Hepatocyte (in vitro differentiated cells): ENCODE results near the gene SREK1IP1. TPM values are rescaled to one million over a fixed set of nuclear protein-coding genes. Genes with fewer than 3 reads are reported as not detected.
"Not testable (repeated sequence)": the region's sequence is repeated elsewhere in the genome, so short reads cannot be mapped to it uniquely, and the experiment has no call there.

ENCODE experiments used
- DNase-seq: peaks from one replicate; pipeline ENCODE4 v3.0.0-alpha.2; 2016; ENCODE audit warnings: low spot score
- H2AFZ ChIP-seq: fragments of 200-600 bp; sonication (generic); 2 replicates; pipeline ENCODE4 v1.6.0; 2016; ENCODE audit warnings: antibody characterized with exemption, mild to moderate bottlenecking
- H3K27ac ChIP-seq: fragments of 200-600 bp; sonication (generic); 2 replicates; pipeline ENCODE4 v1.5.1; 2016; ENCODE audit warnings: mild to moderate bottlenecking
- H3K27me3 ChIP-seq: fragments of 200-600 bp; sonication (generic); 2 replicates; pipeline ENCODE4 v1.6.1; 2016
- H3K36me3 ChIP-seq: fragments of 200-600 bp; sonication (generic); replicated peaks from 2 replicates; pipeline ENCODE4 v1.5.1; 2016; ENCODE audit warnings: low read depth; ENCODE audit not compliant: insufficient read depth
- H3K4me1 ChIP-seq: fragments of 200-600 bp; sonication (generic); 2 replicates; pipeline ENCODE4 v1.5.1; 2016; ENCODE audit warnings: mild to moderate bottlenecking, moderate library complexity; ENCODE audit not compliant: insufficient read depth
- H3K4me2 ChIP-seq: fragments of 200-600 bp; sonication (generic); 2 replicates; pipeline ENCODE4 v1.6.0; 2016
- H3K4me3 ChIP-seq: fragments of 200-600 bp; sonication (generic); 2 replicates; pipeline ENCODE4 v1.5.1; 2016; ENCODE audit warnings: mild to moderate bottlenecking
- H3K79me2 ChIP-seq: fragments of 200-600 bp; sonication (generic); 2 replicates; pipeline ENCODE4 v1.6.0; 2017; ENCODE audit warnings: mild to moderate bottlenecking
- H3K9me2 ChIP-seq: fragments of 200-600 bp; sonication (generic); replicated peaks from 2 replicates; pipeline ENCODE4 v1.6.0; 2017; ENCODE audit warnings: mild to moderate bottlenecking; ENCODE audit not compliant: insufficient read depth
- H3K9me3 ChIP-seq: fragments of 200-600 bp; sonication (generic); 2 replicates; pipeline ENCODE4 v1.5.1; 2016; ENCODE audit warnings: low read depth, mild to moderate bottlenecking
- H4K20me1 ChIP-seq: fragments of 200-600 bp; sonication (generic); 2 replicates; pipeline ENCODE4 v1.6.0; 2016; ENCODE audit warnings: mild to moderate bottlenecking; ENCODE audit not compliant: insufficient read depth, poor library complexity, severe bottlenecking
- CTCF ChIP-seq: fragments of 200-600 bp; sonication (generic); IDR thresholded peaks from 2 replicates; pipeline ENCODE4 v1.5.1; 2016; ENCODE audit warnings: antibody characterized with exemption, mild to moderate bottlenecking; ENCODE audit not compliant: poor library complexity
- EZH2 ChIP-seq: fragments of 200-600 bp; sonication (generic); IDR thresholded peaks from 2 replicates; pipeline ENCODE4 v1.6.1; 2016; ENCODE audit warnings: antibody characterized with exemption, mild to moderate bottlenecking, borderline replicate concordance
- EZH2phosphoT487 ChIP-seq: fragments of 200-600 bp; sonication (generic); IDR thresholded peaks from one replicate; pipeline ENCODE4 v1.6.1; 2018; ENCODE audit warnings: antibody characterized with exemption, mild to moderate bottlenecking, low read depth, moderate library complexity; ENCODE audit not compliant: unreplicated experiment, severe bottlenecking
- WGBS: methylation state at CpG from one replicate; pipeline ENCODE4 v1.1.6; 2016; ENCODE audit warnings: low lambda C conversion rate; ENCODE audit errors: missing lambda C conversion rate; 5-methylcytosine and 5-hydroxymethylcytosine counted together
- polyA plus RNA-seq: library from polyadenylated mRNA; unstranded; fragments of >200 nt; fragmentation: Nextera tagmentation; extraction: Ambion mirVana; gene quantifications from 2 replicates; pipeline ENCODE4 v1.2.1, GENCODE V29; 2016
- total RNA-seq: library from RNA; depleted of rRNA; stranded (reverse); fragments of >200 nt; gene quantifications from 2 replicates; pipeline ENCODE4 v1.2.3, GENCODE V29; 2014

SREK1IP1 gene
- total and polyA plus RNA-seq, 2 experiments from 2014 or later: 19.6 to 27.3 TPM

GRCh38 chr5:64707191-64707590 is 61.3 kb downstream of the SREK1IP1 start:
- H3K9me3 ChIP-seq: no peaks in the 10 kb centered on the region
- no peaks in the 10 kb centered on the region for H3K79me2 ChIP-seq
- no peaks in the 10 kb centered on the region for H3K36me3 ChIP-seq
- no peak for DNase-seq
- TF ChIP-seq EZH2: no peak
- TF ChIP-seq CTCF: no peak
- no peak for TF ChIP-seq EZH2phosphoT487
- H3K4me3 ChIP-seq: no peak overlapping the region
- 90% methylated on average over 2 of the region's 2 CpGs for WGBS
- H3K4me1 ChIP-seq: no peaks in the 10 kb centered on the region
- H2AFZ ChIP-seq: no peak overlapping the region
- H3K27me3 ChIP-seq: no peaks in the 10 kb centered on the region
- no peaks in the 10 kb centered on the region for H3K9me2 ChIP-seq
- no peak overlapping the region for H3K27ac ChIP-seq
- no peaks in the 10 kb centered on the region for H4K20me1 ChIP-seq
- H3K4me2 ChIP-seq: no peak overlapping the region

- not testable (repeated sequence) for H3K36me3 ChIP-seq, H3K27ac ChIP-seq, H3K27me3 ChIP-seq, H3K4me2 ChIP-seq, DNase-seq, H3K9me3 ChIP-seq, H3K4me3 ChIP-seq, H3K79me2 ChIP-seq, H3K4me1 ChIP-seq, H4K20me1 ChIP-seq, H2AFZ ChIP-seq, H3K9me2 ChIP-seq
- 22% methylated on average over 2 of the region's 2 CpGs for WGBS
These were observed 62.4 kb downstream of the SREK1IP1 start for GRCh38 chr5:64706074-64706473.

GRCh38 chr5:64700765-64701164 is 67.7 kb downstream of the SREK1IP1 start:
- Histone ChIP-seq H3K4me3 (no peak overlapping the region), H3K4me2 (no peak overlapping the region), H3K9me2 (no peaks in the 10 kb centered on the region), H4K20me1 (no peaks in the 10 kb centered on the region), H3K9me3 (no peaks in the 10 kb centered on the region), H3K27me3 (no peaks in the 10 kb centered on the region), H3K27ac (no peak overlapping the region), H2AFZ (no peak overlapping the region), H3K4me1 (no peaks in the 10 kb centered on the region), H3K36me3 (no peaks in the 10 kb centered on the region), H3K79me2 (no peaks in the 10 kb centered on the region)
- WGBS: 94% methylated on average over 4 of the region's 4 CpGs
- DNase-seq: no peak
- TF ChIP-seq CTCF: no peak
- no peak for TF ChIP-seq EZH2
- TF ChIP-seq EZH2phosphoT487: no peak

GRCh38 chr5:64696414-64696813 is 72.1 kb downstream of the SREK1IP1 start:
- 91% methylated on average over 7 of the region's 7 CpGs for WGBS
- not testable (repeated sequence) for H3K9me2 ChIP-seq, DNase-seq, H3K4me1 ChIP-seq, H3K4me3 ChIP-seq, H3K36me3 ChIP-seq, H3K4me2 ChIP-seq, H3K27ac ChIP-seq, H3K9me3 ChIP-seq, H2AFZ ChIP-seq, H4K20me1 ChIP-seq, H3K79me2 ChIP-seq
- peaks cover 13% of the 10 kb centered on the region for H3K27me3 ChIP-seq

- Histone ChIP-seq H3K4me1 (peaks cover 9% of the 10 kb centered on the region), H3K9me3 (no peaks in the 10 kb centered on the region), H4K20me1 (no peaks in the 10 kb centered on the region), H3K36me3 (no peaks in the 10 kb centered on the region), H3K79me2 (no peaks in the 10 kb centered on the region), H2AFZ (no peak overlapping the region), H3K27ac (no peak overlapping the region), H3K4me3 (no peak overlapping the region), H3K27me3 (peaks cover 39% of the 10 kb centered on the region), H3K9me2 (no peaks in the 10 kb centered on the region), H3K4me2 (no peak overlapping the region)
- no peak for TF ChIP-seq EZH2phosphoT487
- TF ChIP-seq CTCF: no peak
- no peak for TF ChIP-seq EZH2
- WGBS: 62% methylated on average over 2 of the region's 2 CpGs
- no peak for DNase-seq
These were observed 74.9 kb downstream of the SREK1IP1 start for GRCh38 chr5:64693636-64694035.
